D341Med (cell line): ENCODE measurements around the gene MKNK2.
"Not testable (repeated sequence)": the region's sequence is repeated elsewhere in the genome, so short reads cannot be mapped to it uniquely, and the experiment has no call there.

Source experiments
- DNase-seq: peaks from one replicate; pipeline ENCODE4 v3.0.0; 2012; ENCODE audit warnings: low spot score

MKNK2 gene

DNA sequence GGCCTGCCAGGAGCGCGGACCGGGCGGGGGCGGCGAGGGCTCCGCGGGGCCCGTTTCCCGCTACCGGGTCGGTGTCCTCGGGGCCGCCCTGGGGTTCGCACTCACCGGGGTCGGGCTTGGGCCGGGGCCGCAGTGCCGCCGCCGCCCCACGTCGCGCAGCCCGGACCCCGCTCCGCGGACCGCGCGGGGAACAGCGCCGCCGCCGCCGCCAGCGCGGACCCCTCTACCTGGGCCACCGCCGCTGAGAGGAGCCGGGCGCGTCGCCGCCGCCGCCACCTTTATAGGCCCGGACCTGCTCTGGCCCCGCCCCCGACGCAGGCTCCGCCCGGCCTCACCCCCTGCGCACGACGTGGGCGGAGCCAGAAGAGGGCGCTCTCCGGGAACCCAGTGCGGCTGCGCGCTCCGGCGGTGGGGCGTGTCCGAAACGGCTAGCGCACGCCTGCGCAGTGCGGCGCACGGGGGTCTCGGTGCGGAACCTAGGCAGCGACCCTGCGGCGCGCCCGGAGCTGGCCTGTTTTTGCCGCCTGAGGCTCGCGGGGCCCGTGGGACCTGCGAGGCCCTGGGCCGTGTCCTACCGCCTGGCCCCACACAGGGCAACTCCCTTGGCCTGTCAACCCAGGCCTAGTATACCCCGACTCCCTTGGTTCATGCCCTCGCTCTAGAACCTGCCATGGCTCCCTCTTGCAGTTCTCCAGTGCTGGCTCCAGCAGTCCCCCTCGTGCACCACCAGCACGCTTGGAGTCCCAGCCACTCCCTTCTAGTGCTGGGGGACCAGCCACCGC lies at the start of gene MKNK2:
Gene MKNK2, minus strand, starts transcription at position 254 of the 782 bp plus-strand sequence. CDS start 393 bp downstream, outside the sequence.
- DNase-seq = peak; percentile 99

GRCh38 chr19:2100719-2101061 lies 49.6 kb upstream of the MKNK2 start:
- no peak for DNase-seq

- no peak for DNase-seq
These were observed 49.1 kb upstream of the MKNK2 start for GRCh38 chr19:2099937-2100718.

DNA sequence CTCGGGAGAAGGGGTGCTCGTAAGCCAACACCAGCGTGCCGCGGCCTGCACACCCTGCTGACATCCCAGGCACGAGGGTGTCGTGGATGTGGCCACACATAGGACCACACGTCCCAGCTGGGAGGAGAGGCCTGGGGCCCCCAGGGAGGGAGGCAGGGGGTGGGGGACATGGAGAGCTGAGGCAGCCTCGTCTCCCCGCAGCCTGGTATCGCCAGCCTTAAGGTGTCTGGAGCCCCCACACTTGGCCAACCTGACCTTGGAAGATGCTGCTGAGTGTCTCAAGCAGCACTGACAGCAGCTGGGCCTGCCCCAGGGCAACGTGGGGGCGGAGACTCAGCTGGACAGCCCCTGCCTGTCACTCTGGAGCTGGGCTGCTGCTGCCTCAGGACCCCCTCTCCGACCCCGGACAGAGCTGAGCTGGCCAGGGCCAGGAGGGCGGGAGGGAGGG lies 48.0 kb upstream of the MKNK2 start:
- no peak for DNase-seq

- DNase-seq = no peak
These were observed 46.9 kb upstream of the MKNK2 start for GRCh38 chr19:2097886-2098327.

DNA sequence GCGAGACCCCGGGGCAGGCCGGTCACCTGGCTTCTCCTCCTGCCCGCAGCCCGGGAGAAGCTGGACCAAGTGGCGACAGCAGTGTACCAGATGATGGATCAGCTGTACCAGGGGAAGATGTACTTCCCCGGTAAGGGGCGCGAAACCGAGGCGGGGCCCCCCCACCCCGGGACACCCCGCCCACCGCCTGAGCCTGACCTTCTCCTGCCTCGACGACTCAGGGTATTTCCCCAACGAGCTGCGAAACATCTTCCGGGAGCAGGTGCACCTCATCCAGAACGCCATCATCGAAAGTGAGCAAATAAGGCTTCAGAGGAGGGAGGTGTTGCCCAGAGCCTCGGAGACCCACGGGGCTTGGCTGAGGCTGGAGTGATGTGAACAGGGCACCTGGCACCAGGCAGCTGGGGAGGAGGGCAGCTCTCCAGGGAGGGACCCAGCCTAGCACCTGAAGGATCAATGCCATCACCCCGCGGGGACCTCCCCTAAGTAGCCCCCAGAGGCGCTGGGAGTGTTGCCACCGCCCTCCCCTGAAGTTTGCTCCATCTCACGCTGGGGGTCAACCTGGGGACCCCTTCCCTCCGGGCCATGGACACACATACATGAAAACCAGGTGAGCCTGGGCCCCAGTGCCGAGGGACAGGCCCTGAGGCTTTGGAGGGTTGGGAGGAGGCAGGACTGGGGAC lies 46.3 kb upstream of the MKNK2 start:
- DNase-seq = no peak

GRCh38 chr19:2096480-2097202 lies 45.6 kb upstream of the MKNK2 start, which contains the start of gene IZUMO4:
IZUMO4 (plus strand) TSS chr19:2096915; CDS start chr19:2096946, 31 bp downstream.
- peak; percentile 99 for DNase-seq

DNA sequence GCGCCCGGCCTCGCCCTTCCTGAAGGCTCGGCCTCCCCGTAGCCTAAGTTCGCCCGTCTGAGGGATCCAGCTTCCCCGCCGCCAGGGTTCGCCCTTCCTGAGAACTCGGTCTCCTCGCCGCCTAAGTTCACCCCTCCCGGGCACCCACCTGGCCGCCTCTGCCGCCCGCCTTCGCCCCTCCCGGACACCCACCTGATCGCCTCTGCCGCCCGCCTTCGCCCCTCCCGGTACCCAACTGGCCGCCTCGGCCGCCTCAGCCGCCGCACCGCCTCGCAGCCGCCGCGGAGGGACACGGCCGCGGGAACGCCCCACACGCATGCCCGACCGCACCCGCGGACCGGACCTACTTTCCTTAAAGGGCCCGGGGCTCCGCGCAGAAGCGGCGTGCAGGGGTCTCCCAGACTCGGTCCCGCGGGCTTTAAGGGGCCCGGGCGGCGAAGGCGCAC lies 45.0 kb upstream of the MKNK2 start, which contains the start of gene MOB3A:
Gene MOB3A, minus strand, starts transcription at position 293 of the 446 bp plus-strand sequence. CDS start 17,766 bp downstream, outside the sequence.
- no peak for DNase-seq

- DNase-seq = not testable (repeated sequence)
These were observed 41.0 kb upstream of the MKNK2 start for GRCh38 chr19:2091926-2092525.

DNA sequence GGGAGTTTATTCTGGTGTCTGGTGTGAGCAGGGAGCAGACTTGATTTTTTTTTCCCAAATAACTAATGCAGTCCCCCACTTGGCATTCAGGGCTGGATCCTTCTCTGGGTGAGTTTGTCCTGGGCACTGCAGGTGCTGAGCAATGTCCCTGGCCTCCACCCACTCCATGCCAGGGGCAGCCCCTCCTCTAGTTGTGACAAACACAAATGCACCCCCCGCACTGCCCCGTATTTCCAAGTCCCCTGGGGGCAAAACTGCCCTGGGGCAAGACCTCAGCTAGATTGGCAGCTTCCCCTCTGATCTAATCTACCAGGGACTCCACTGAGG lies 38.6 kb upstream of the MKNK2 start:
- no peak for DNase-seq

DNA sequence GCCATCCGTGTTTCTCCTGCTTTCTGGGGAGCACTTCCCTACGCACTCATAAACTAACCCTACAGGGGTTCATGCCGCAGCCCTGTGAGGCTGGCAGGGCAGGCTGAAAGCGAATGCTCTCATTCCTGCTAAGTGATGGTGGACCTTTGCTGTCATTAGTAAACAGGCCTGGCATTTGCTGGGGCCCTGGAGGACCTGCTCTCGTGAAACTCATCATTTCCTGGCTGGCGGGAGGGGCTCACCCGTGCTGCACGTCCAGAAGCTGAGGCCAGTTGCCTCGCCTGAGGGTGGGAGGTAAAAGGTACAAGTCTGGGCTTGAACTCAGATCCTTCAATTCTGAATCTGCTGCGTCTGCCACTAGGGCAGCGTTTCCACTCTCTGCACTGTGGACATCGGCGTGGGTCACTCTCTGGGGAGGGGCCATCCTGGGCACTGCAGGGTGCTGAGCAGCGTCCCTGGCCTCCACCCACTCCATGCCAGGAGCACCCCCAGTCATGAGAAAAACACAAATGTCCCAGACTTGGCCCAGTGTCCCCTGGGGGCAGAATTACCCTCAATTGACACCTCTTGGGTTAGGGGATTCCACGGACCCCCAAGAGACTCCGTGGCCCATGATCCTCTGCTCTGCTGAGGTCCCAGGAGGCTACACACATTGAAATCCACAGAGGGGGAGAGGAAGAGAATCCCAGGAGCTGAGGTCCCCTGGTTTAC lies 38.1 kb upstream of the MKNK2 start:
- DNase-seq = no peak

- no peak for DNase-seq
These were observed 36.6 kb upstream of the MKNK2 start for GRCh38 chr19:2087621-2088100.

DNA sequence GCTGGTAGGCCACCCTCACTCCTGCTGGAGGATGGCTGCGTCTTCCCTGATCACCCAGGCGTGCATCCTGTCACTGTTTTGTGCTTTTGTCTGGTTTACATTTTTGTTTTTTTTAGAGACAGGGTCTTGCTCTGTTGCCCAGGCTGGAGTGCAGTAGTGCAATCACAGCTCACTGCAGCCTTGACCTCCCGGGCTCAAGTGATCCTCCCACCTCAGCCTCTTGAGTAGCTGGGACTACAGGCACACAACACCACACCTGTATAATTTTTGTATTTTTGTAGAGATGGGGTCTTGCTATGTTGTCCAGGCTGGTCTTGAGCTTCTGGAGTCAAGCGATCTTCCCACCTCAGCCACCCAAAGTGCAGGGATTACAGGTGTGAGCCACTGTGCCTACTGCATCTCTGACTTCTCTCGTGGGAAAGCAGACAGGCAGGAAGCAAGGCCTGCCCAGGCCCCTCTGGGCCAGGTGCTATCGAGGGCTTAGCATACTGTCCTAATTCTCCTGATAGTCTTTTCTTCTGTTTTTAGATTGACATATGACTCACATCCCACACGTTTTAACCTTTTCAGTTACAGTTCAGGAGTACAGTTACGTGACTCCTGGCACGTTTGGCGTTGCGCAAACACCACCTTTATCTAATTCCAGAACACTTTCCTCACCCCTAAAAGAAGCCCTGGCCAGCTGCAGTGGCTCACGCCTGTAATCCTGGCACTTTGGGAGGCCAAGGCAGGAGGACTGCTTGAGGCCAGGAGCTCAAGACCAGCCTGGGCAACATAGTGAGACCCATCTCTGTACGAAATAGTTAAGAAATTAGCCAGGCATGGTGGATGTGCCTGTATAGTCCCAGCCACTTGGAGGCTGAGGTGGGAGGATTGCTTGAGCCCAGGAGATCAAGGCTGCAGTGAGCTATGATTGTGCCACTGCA lies 35.9 kb upstream of the MKNK2 start:
- not testable (repeated sequence) for DNase-seq

GRCh38 chr19:2084993-2085720 lies 34.1 kb upstream of the MKNK2 start:
- DNase-seq = no peak

DNA sequence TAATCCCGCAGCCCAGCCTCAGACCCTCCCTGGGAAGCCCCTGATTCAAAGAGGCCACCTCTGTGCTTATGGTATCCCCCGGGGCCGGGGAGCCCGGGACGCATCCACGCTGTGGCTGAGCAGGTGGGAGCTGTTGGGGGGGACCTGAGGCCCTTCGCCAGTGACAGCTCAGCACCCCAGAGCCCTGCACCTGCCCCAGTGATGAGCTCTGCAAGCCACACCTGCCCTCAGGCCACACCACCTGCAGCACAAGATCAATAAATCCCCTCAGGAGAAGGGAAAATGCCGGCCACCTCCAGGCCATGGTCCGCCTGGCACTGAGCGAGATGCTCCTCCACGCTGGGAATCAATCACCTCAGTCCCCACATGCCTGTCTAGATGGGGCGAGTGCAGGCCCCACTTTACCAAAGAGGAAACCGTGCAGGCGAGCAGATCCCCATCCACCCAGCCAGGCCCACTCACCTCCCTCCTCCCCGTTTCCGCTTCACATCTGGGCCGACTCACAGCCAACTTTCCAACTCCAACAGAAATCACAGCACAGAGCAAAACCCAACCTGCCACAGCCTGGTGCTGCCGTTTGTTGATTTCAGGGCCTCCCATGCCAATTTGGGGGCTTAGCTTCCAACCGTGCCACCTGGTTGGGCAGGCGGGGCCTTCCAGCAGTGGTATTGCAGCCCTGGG lies 32.3 kb upstream of the MKNK2 start:
- no peak for DNase-seq

- DNase-seq = no peak
These were observed 31.1 kb upstream of the MKNK2 start for GRCh38 chr19:2081873-2082810.
